GM19468 (cell line): Measurements from ENCODE around the gene ATP9B.

Experiments
- ATAC-seq: cut with Tn5 transposase; IDR thresholded peaks from one replicate; pipeline ENCODE4 v1.9.1; 2021; ENCODE audit warnings: mild to moderate bottlenecking, moderate library complexity, moderate number of reproducible peaks; ENCODE audit not compliant: unreplicated experiment; ENCODE audit errors: extremely low read depth

The ATP9B gene

DNA sequence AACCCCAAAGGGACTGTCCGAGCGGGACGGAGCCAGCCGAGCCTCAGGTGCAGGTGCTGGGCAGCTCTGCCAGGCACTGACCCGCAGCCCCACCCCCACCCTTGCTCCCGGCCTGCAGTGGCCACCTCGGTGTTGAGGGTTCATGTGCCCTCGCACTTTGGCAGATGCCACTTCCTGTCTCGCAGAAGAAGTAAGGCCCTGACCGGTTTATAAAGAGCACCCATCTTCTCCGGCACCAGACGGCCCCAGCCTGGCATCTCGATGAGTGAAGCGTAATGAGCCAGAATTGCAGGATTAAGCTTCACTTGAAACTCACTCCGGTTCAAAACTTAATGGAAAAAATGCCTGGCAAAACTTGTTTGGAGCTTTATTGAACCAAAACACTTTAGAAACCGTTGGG is 315.6 kb downstream of the ATP9B start:
- no peak for ATAC-seq

DNA sequence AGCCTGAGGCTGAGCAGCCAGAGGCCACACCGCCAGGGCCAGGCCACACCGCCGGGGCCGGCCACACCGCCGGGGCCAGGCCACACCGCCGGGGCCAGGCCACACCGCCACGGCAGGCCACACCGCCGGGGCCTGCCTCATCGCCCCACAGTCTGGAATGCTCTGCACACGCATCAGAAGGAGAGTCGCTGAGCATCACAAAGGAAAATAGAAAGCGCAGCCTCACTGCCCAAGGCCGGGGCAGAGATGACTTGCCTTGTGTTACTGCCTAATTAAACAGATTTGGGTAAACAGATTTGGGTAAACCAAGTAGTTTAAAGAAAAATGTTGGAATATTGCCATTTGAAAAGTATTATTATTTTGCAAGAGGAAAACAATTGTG is 316.1 kb downstream of the ATP9B start:
- ATAC-seq: no peak

DNA sequence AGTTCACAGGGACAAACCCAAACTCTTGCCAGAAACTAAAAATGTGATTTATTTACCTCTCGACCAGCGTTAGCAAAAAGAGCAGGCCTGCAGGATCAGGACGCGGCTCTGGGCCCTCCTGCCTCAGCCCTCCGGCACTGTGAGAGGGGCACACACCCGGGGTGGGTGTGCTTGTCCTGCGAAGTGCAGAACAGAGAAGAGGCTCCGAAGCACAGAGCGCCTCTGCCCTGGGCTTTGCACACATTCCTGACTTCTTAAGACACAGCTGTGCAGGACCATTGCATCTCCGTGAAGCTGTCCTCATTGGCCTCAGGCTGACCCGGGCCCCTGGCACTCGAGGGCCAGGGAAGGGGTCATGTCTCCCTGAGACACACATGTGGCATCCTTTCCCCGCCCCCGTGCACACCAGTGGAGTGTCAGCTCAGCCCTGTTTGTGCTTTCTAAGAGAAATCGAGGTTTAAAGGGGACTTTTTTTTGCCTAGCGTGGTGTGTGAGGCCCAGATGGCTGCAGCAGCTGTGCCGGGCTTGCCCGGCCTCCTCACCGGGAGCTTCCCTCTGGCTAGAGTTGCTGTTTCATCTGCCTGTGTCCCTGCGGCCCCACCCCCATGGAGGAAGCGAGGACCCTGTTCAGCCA is 316.6 kb downstream of the ATP9B start:
- no peak for ATAC-seq

GRCh38 chr18:79386547-79386946 is 317.4 kb downstream of the ATP9B start:
- ATAC-seq: no peak

- ATAC-seq: no peak
These were observed 318.0 kb downstream of the ATP9B start for GRCh38 chr18:79387214-79387613.

DNA sequence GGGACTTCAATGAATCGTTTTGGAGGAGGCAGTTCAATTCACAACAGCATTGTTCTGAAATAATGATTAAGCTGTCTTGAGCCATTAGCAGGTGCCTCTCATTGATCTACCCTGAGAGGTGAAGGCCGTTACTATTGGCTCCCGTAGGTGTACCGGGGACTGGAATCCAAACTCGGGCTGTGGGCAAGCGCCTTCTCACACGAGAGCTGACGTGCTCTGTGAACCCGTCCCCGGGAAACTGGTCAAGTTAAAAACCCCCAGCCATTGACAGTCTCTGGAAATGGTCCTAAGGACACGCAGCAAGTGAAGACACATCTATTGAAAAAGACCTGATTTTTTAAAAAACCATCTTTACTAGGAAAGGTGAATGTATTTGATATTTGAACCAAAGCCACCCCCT is 318.4 kb downstream of the ATP9B start:
- no peak for ATAC-seq

- ATAC-seq: no peak
These were observed 318.8 kb downstream of the ATP9B start for GRCh38 chr18:79388043-79388442.

DNA sequence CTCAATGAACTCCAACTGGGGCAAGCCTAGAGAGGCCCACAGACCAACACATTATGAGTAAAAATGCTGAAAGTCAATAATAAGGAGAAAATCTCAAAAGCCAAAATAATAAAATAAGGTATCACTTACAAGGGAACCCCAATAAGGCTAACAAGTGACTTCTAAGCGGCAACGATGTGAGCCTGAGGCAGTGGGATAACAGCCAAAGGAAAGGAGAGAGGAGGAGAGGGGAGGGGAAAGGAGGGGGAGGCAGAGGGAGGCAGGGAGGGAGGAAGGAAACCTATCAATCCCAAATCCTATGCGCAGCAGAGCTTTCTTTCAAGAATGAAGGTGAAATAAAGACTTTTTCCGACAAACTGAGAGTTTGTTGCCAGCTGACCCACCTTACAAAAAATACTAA is 320.5 kb downstream of the ATP9B start:
- no peak for ATAC-seq

- no peak for ATAC-seq
These were observed 323.0 kb downstream of the ATP9B start for GRCh38 chr18:79392226-79392625.

GRCh38 chr18:79393181-79393634 is 324.0 kb downstream of the ATP9B start:
- no peak for ATAC-seq

DNA sequence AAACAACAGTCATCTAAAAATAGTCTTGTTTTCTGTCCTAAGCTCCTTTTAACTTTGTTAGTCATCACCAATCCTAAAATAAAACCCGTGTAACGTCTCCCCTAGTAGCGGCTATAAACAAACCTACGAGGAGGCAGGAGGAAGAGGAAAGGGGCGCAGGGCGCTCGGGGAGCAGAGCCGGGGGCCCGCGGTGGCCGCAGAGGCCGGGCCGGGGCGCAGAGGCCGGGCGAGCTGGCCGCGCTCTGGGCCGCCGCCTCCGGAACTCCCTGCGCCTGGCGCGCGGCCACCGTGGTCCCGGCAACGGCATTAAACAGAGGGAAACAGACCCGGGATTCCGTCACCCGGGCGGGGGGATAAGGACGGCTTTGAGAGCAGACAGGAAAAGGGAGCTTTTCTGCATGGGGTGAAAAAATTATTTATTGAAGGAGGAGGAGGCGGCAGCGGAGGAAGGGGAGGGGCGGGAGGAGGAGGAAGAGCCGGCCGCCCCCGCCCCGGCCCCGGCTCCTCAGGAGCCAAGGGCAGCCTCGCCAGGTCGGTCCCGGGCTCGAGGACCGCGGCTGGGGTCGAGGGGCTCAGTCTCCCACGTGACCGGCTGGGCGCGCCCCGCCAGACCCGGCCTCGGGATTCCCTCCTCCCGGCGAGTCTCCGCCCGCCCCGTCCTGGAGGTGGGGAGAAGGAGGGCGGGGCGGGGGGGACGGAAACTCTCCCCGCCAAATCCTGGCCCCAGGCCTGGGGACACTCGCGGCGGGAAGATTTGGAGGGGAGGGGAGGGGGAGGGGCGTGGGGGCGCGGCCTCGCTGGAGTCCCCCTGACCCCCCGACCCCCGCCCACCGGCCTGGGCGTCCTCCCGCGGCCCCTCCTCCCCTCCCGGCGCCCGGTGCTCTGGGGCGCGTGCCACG is 324.7 kb downstream of the ATP9B start:
- ATAC-seq: no peak

GRCh38 chr18:79394534-79395307 is 325.5 kb downstream of the ATP9B start:
- no peak for ATAC-seq

GRCh38 chr18:79395308-79395640 is 326.1 kb downstream of the ATP9B start:
- ATAC-seq: no peak

- no peak for ATAC-seq
These were observed 326.7 kb downstream of the ATP9B start, which contains the start of gene NFATC1 for GRCh38 chr18:79395761-79396404. Gene NFATC1 (plus strand): TSS chr18:79395930. CDS start chr18:79396225, 295 bp downstream.

- ATAC-seq: no peak
These were observed 327.4 kb downstream of the ATP9B start for GRCh38 chr18:79396431-79397246.

DNA sequence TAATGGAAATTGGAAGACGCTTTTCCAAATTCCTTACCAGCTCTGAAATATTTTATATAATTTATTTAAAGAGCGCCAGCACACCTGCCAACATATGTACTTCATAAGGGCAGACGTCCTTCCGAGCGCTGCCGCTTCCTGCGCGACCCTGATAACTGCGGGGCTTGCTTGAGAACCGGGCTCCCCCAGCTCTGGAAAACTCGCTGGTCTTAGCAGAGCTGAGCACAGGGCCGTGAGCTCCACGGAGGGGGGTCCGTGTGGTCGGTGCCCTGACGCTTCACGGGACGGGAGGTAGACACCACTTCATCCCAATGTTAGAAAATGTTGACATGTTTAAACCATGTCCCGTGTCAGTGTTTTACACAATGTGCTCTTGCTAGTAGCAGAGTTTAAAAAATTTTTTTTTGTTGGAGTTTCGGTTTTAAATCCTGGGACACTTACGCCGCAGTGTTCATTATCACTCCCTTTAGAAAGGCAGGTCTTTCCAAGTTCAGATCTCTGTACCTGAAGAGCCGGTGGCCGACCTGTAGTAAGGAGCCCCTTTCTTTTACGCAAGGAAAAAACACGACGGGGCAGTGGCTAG is 328.1 kb downstream of the ATP9B start:
- ATAC-seq: no peak

DNA sequence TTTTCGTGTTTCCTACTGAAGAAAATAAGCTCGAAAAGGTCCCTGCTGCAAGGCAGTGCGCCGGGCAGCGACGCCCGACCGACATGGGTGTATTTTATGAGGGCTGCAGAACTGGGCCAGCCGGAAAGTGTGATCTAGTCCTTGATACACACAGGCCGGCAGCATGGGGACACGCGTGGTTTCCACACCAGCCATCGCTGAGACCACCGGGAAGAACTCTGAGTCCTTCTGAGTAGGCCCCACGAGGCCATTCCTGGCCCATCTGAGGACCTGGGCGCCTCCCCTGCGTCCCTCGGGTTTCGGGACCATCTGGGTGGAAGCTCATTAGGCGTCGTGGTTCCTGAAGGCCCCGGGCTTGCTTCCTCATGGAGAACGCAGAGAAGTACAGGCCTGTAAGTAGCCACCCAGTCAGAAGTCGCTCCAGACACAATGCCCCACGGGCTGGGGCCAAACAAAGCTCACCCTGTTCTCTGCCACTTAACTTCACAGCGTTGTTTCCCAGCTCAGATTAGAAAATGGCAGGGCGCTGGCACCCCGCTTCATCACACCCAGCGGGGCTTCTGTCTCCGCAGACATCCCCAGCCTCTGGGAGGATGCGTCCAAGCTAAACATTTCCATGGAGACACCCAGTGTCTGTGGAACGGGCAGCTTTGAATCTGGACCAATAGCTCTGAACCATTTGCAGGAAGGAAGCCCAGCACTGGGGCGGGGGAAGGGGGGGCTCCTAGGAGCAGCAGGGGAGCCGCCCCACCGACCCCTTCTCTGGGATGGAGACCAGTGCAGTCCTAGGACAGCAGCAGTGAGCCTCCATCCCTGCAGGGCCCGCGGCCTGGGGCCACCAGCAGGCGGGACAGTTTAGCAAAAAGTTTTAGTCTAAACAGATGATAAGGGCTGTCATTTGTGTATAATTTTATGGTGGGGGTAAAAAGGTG is 328.9 kb downstream of the ATP9B start:
- ATAC-seq: no peak
